ENCODE results near the gene DNAAF5.

DNA sequence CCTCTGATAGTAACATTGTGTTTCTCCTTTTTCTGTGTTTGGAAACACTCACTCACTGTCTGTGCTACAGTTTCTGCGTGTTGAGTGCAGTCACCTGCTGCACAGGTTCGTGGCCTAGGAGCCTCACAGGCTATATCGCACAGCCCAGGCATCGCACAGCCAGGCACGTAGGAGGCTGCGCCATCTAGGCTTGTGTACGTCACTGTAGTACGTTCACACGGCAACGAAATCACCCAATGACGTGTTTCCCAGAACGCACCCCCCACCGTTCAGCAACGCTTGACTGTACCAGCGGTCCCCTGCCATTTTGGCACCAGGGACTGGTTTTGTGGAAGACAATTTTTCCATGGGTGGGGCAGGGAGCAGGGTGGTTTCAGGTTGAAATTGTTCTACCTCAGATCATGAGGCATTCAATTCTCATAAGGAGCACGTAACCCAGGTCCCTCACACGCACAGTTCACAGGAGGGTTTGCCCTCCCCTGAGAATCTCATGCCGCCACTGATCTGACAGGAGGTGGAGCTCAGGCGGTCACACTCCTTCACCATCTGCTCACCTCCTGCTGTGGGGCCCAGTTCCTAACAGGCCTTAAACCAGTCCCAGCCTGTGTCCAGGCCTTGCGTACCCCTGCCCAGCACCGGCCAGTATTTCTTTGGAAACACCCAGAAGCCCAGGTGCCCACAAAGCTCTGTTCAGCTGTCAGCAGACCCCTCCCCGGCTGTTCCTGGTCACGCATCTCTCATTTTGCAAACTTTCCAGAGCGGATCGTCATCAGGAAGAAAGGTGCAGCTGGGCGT is 23.8 kb downstream of the DNAAF5 start:
- TF ChIP-seq POLR2A (IDR thresholded peaks at IDR 0.05; ENCODE audit: low read depth, low read length) (no peak), POLR2AphosphoS5 (IDR thresholded peaks at IDR 0.05; ENCODE audit: low read depth, low read length) (no peak), POU2F2 (IDR thresholded peaks at IDR 0.05; ENCODE audit: low read depth, low read length) (no peak)
